HUDEP-2 (cell line): Measurements from ENCODE around the gene ALG8.
"Not testable (repeated sequence)": the region's sequence is repeated elsewhere in the genome, so short reads cannot be mapped to it uniquely, and the experiment has no call there.

Experiments
- DNase-seq, 76 experiments: peaks; one replicate each; lab custom pipeline; 2025; ENCODE audit not compliant: unreplicated experiment in 76 of 76; lab: John Stamatoyannopoulos, UW

ALG8 gene

GRCh38 chr11:78139422-78140391 is at the start of gene ALG8:
Gene ALG8 (minus strand): TSS chr11:78139626. CDS start chr11:78139588, 38 bp downstream.
- DNase-seq, result peak; percentile 29 to 97 (median 92)

DNA sequence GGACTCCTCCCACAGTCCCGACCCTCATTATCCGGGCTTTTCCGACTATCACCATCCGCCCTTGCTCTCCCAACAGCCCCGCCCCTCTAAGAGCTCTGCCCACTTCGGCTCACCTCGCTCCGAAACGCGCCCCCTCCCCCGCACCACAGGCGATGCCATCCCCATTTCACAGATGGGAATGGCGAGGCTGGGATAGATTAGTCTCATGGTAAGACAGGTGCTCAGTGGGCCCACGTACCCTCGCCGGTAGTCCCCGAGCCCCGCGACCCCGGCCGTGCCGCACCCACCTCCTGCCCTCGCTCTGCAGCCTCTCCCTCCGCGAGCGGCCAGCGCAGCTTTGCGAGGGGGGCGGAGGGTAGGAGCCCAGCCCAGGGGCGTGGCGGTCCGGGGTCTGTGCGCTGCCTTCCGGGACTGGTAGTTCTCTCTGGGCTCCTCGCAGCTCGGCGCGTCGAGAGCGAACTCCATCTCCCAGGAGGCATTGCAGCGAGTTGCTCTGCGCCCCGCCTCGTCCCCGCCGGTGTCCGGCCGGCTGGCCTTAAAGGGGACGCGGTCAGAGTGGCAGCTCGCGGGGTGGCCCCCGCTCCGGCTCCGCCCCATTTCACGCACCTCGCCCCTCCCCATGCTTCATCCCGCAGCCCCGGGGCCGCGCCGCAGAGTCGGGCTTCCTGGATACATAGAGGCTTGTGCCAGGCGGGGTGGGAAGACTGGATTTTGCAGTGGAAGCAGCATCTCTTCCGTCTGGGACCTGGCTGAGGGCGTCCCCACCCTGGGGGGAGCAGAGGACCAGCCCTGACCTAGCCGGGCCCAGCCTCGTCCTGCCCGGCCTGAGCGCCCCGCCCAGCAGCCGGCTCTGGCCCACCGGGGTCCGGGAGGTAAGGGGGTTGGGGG is 49.1 kb upstream of the ALG8 start, which contains the start of the genes KCTD21 and USP35:
TSS of gene KCTD21 (minus strand) at position 341 of the 888 bp plus-strand sequence. CDS start 14,072 bp downstream, outside the sequence.
TSS of gene USP35 (plus strand) at position 634 of the 888 bp plus-strand sequence. CDS start 7,327 bp downstream, outside the sequence.
- peak in 74 of 76 experiments; percentile 39 to 96 (median 90) for DNase-seq

- DNase-seq, result peak in 8 of 76 experiments; percentile 22 to 72 (median 58)
Observed at GRCh38 chr11:78187366-78188285, 48.2 kb upstream of the ALG8 start.

- DNase-seq, result no peak
Observed at GRCh38 chr11:78181185-78181584, 41.8 kb upstream of the ALG8 start.

GRCh38 chr11:78180751-78181150 is 41.3 kb upstream of the ALG8 start:
- no peak for DNase-seq

DNA sequence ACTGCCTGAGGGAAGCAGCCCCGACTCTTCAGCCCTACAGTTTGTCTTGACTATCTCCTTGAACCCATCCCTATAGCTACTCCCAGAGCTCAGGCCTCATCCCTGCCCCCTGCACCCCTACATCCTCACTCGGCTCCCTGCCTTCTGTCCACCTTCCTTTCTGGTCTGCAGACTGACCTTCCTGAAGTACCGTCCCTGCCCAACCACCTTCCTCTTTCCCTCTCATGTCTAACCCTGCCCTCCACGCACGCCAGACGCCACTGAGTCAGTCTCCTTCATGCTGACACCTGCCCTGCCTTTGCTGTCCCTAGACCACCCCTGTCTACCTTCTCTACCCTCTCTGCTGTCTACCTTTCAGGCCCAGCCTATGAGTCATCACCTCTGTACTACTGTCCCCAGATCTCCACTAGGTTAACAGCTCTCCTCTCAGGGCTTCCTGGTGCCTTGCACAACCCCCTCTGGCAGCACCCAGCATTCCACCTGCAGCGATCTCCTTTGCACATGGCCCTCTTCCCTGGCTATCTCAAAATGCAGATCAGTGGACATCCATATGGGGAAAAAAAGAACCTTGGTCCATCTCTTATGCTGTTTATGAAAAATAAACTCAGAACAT is 40.1 kb upstream of the ALG8 start:
- no peak for DNase-seq

GRCh38 chr11:78177216-78177615 is 37.8 kb upstream of the ALG8 start:
- DNase-seq, result no peak

GRCh38 chr11:78176605-78177141 is 37.2 kb upstream of the ALG8 start:
- DNase-seq, result no peak

GRCh38 chr11:78175862-78176261 is 36.4 kb upstream of the ALG8 start:
- DNase-seq, result not testable (repeated sequence)

GRCh38 chr11:78171951-78172350 is 32.5 kb upstream of the ALG8 start:
- no peak for DNase-seq

DNA sequence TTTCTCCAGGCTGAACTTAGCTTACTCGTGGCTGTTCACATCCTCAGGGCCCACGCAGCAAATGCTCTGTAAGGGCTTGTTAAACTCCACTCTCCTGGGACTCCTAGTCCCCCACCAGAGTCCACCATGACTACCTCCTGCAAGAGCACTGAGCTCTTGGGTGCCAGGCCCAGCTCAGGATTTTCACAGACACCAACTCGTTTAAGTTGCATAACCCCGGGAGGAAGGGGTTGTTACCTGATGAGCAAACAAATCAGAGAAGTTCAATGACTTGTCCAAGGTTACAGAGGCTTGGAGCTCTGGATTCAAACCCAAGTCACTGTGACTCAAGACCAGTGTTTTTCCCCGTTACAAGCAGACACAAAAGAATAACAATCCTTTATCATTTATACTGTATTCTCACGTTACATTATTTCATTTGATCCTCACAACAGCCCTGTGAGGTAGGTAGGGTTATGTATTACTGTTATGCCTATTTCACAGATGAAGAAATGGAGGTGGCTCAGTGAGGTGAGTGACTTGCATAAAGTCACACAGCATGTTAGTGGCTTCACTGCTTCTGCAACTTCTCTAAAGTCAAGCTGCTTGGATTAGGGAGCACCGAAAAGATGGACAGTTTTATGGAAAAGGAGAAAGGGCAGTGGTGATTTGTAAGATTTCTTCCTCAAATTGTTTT is 31.6 kb upstream of the ALG8 start:
- DNase-seq, result no peak

DNA sequence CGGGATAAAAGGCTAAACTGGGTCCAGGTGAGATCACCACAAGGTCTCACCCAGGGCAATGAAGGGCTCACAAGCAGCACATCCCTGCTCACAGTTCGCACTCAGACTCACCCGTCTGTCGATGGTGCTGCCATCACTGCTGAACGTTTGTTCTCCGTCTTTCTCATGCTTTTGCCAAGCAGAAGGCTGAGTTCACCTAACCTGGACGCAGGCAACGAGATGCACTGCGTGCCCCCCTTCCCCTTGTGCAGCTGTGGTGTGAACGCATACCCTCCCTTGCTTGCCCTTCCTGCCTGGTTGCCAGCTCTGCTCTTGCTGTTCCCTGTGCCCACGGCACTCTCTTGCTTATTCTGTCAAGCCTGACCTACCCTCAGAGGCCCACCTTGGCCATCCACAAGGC is 31.0 kb upstream of the ALG8 start:
- no peak for DNase-seq

- peak in 2 of 76 experiments; percentile 6 to 16 for DNase-seq
Observed at GRCh38 chr11:78168539-78169477, 29.4 kb upstream of the ALG8 start.

GRCh38 chr11:78166855-78167469 is 27.5 kb upstream of the ALG8 start:
- DNase-seq, result no peak

DNA sequence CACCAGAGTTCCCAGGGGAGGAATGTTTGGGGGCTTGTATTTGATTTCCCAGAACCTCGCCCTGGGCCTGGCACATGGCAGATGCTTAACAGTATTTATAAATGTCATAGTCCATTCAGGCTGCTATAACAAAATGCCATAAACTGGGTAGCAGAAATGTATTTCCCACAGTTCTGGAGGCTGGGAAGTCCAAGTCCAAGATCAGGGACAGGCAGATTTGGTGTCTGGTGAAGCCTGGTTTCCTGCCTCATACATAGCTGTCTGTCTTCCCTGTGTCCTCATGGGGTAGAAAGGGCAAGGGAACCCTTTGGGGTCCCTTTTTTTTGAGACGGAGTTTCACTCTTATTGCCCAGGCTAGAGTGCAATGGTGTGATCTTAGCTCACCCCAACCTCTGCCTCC is 25.0 kb upstream of the ALG8 start:
- DNase-seq, result no peak

- DNase-seq, result no peak
Observed at GRCh38 chr11:78163828-78164227, 24.4 kb upstream of the ALG8 start.

- DNase-seq, result no peak
Observed at GRCh38 chr11:78161962-78162371, 22.5 kb upstream of the ALG8 start.
